ENCODE measurements around the gene CARD19.

DNA sequence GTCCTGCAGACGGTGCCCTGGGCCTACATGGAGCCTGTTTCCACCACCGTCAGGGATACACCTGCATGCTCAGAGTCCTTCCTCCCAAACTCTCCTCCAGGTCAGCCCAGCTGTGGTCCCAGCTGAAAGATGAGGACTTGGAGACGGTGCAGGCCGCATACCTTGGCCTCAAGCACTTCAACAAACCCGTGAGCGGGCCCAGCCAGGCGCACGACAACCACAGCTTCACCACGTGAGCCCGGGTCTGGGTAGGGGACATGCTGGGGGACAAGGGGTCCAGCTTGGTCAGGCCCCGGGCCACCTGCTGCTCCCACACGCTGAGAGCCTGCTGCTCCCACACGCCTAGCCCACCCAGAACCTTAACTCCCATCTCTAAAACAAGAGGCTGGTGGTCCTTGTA, 16.6 kb upstream of the CARD19 start:
- TF ChIP-seq, protein P1, sequence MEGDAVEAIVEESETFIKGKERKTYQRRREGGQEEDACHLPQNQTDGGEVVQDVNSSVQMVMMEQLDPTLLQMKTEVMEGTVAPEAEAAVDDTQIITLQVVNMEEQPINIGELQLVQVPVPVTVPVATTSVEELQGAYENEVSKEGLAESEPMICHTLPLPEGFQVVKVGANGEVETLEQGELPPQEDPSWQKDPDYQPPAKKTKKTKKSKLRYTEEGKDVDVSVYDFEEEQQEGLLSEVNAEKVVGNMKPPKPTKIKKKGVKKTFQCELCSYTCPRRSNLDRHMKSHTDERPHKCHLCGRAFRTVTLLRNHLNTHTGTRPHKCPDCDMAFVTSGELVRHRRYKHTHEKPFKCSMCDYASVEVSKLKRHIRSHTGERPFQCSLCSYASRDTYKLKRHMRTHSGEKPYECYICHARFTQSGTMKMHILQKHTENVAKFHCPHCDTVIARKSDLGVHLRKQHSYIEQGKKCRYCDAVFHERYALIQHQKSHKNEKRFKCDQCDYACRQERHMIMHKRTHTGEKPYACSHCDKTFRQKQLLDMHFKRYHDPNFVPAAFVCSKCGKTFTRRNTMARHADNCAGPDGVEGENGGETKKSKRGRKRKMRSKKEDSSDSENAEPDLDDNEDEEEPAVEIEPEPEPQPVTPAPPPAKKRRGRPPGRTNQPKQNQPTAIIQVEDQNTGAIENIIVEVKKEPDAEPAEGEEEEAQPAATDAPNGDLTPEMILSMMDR (IDR thresholded peaks at IDR 0.05): no peak
- TF ChIP-seq POLR2A (IDR thresholded peaks at IDR 0.05): no peak
